Breast epithelium (tissue), 3 donors: ENCODE measurements around the gene COX19.

Source experiments
- POLR2AphosphoS5 ChIP-seq, 3 donors: sonication (generic); formaldehyde crosslinking; IDR thresholded peaks; one replicate each; pipeline ENCODE4 v1.6.1; 2017; ENCODE audit warnings: antibody characterized with exemption in 3 of 3
- TF ChIP-seq, protein P1 (sequence below), 3 donors: fragments of 450-650 bp; IDR thresholded peaks; one replicate each; pipeline ENCODE4 v1.5.1; 2016 to 2017; ENCODE audit warnings: antibody characterized with exemption in 3 of 3, mild to moderate bottlenecking in 3 of 3, moderate library complexity in 3 of 3

DNA sequence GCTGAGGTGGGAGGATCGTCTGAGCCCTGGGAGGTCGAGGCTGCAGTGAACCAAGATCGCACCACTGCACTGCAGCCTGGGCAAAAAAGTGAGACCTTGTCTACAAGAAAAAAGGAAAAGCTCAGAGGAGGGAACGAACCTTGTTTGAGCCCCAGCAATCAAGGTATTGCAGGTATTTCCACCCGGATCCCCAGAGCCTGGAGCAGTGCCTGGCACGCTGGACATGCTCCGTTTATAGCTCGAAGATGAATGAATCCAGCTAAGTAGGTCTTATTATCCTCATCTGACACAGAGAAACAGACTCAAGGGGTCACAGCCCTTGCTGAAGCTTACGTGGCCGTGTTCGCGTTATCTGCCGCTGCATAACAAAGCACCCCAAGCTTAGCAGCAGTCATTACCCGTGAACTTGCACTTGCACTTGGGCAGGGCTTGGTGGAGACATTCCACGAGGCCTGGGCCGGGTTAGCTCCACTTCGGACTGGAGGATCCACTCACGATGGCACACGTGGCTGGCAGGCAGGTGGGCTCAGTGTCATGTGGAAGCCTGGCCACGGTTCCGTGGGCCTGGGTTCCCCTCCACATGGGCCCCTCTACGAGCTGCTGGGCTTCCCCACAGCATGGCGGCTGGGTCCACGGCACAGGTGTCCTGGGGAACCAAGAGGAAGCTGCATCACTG is 3.2 kb upstream of the COX19 start:
- no peak for TF ChIP-seq POLR2AphosphoS5 (IDR thresholded peaks at IDR 0.05)
- TF ChIP-seq, protein P1, sequence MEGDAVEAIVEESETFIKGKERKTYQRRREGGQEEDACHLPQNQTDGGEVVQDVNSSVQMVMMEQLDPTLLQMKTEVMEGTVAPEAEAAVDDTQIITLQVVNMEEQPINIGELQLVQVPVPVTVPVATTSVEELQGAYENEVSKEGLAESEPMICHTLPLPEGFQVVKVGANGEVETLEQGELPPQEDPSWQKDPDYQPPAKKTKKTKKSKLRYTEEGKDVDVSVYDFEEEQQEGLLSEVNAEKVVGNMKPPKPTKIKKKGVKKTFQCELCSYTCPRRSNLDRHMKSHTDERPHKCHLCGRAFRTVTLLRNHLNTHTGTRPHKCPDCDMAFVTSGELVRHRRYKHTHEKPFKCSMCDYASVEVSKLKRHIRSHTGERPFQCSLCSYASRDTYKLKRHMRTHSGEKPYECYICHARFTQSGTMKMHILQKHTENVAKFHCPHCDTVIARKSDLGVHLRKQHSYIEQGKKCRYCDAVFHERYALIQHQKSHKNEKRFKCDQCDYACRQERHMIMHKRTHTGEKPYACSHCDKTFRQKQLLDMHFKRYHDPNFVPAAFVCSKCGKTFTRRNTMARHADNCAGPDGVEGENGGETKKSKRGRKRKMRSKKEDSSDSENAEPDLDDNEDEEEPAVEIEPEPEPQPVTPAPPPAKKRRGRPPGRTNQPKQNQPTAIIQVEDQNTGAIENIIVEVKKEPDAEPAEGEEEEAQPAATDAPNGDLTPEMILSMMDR (IDR thresholded peaks at IDR 0.05) = no peak
